Stimulated activated memory B cell treated with anti-CD40 and anti-IgM and Interleukin-4, amounts not matched to agents 10 μg/mL and 1 μg/mL and 100 μg/mL, for 72 hours (primary cell): ENCODE results near the gene TRAPPC3L.

Source experiments
- ATAC-seq: fragments of 150-1000 bp; cut with Tn5 transposase; 2 replicates; pipeline ENCODE4 v1.10.0; 2021
- H3K27ac Mint-ChIP-seq: one replicate; pipeline ENCODE4 v1.8.0; 2022; ENCODE audit warnings: mild to moderate bottlenecking, mixed read lengths
- H3K27me3 Mint-ChIP-seq: one replicate; pipeline ENCODE4 v1.8.0; 2022; ENCODE audit warnings: mixed read lengths
- H3K36me3 Mint-ChIP-seq: one replicate; pipeline ENCODE4 v1.8.0; 2022; ENCODE audit warnings: mixed read lengths
- H3K4me1 Mint-ChIP-seq: one replicate; pipeline ENCODE4 v1.8.0; 2022; ENCODE audit warnings: mixed read lengths
- H3K4me3 Mint-ChIP-seq: one replicate; pipeline ENCODE4 v1.8.0; 2022; ENCODE audit warnings: mild to moderate bottlenecking, moderate library complexity, mixed read lengths
- H3K9me3 Mint-ChIP-seq: one replicate; pipeline ENCODE4 v1.8.0; 2022; ENCODE audit warnings: mixed read lengths

TRAPPC3L gene

DNA sequence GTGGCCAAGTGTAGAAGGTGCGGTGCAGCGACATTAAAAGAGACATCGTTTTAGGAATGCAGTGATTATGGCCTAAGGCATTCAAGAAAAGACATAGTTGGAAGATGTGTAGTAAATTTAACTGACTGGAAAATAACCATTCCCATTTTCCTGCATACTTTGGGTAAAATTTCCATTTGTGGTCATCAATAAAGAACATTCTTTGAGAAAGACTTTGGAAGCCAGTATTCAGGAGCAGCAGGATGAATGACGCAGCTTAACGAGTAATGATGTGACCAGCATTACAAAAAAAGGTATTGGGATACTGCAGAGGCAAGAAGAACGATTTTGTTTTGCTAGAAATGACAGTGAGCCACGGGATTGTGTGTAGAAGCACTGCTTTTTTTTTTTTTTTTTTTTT lies 18.8 kb upstream of the TRAPPC3L start:
- ATAC-seq = no peak
- Mint-ChIP-seq H3K4me3 (no peak overlapping the region), H3K9me3 (no peaks in the 10 kb centered on the region), H3K36me3 (no peaks in the 10 kb centered on the region), H3K4me1 (peaks cover 12% of the 10 kb centered on the region), H3K27ac (no peak overlapping the region), H3K27me3 (peaks cover 17% of the 10 kb centered on the region)

GRCh38 chr6:116563830-116564229 lies 18.3 kb upstream of the TRAPPC3L start:
- peaks cover 8% of the 10 kb centered on the region for H3K4me1 Mint-ChIP-seq
- peaks cover 17% of the 10 kb centered on the region for H3K27me3 Mint-ChIP-seq
- H3K9me3 Mint-ChIP-seq = no peaks in the 10 kb centered on the region
- ATAC-seq = no peak
- H3K4me3 Mint-ChIP-seq = no peak overlapping the region
- no peaks in the 10 kb centered on the region for H3K36me3 Mint-ChIP-seq
- H3K27ac Mint-ChIP-seq = no peak overlapping the region

GRCh38 chr6:116562614-116563013 lies 17.1 kb upstream of the TRAPPC3L start:
- no peak overlapping the region for H3K27ac Mint-ChIP-seq
- no peak for ATAC-seq
- peaks cover 17% of the 10 kb centered on the region for H3K27me3 Mint-ChIP-seq
- no peaks in the 10 kb centered on the region for H3K36me3 Mint-ChIP-seq
- H3K4me1 Mint-ChIP-seq = peaks cover 6% of the 10 kb centered on the region
- H3K9me3 Mint-ChIP-seq = no peaks in the 10 kb centered on the region
- H3K4me3 Mint-ChIP-seq = no peak overlapping the region

- Mint-ChIP-seq H3K4me3 (no peak overlapping the region), H3K27ac (no peak overlapping the region), H3K36me3 (no peaks in the 10 kb centered on the region), H3K27me3 (peaks cover 17% of the 10 kb centered on the region), H3K9me3 (no peaks in the 10 kb centered on the region), H3K4me1 (peaks cover 6% of the 10 kb centered on the region)
- ATAC-seq = no peak
Measured at GRCh38 chr6:116562019-116562403, 16.5 kb upstream of the TRAPPC3L start.

DNA sequence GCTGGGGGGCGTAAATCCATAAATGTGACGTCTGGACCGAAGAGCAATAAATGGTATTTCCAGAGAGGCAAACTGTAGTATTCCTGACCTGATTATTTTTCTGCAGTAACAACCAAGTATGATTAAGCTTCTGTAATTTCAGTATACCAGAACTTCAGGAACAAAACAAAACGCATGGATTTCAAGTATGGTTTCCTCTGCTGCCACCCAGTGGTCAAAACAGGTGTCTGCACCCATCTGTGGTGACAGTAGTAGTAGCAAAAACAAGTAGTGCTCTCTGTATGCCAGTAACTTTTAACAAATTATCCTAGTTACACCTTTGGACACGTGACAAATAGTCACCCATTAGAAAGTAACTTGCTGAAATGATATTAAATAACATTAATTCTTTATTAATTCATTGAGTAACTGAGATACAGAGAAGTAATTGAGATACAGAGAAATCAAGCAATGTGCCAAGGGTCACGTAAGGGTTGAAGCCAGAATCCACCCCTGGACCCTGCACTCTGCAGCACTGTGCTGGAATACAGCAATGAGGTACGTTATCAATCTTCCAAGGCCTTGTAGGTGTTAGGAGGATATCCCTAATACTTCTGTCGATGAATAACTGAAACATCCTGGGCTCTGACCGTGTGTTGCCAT lies 16.0 kb upstream of the TRAPPC3L start:
- Mint-ChIP-seq H3K27ac (no peak overlapping the region), H3K9me3 (no peaks in the 10 kb centered on the region), H3K36me3 (no peaks in the 10 kb centered on the region), H3K27me3 (peaks cover 17% of the 10 kb centered on the region), H3K4me3 (no peak overlapping the region), H3K4me1 (peaks cover 6% of the 10 kb centered on the region)
- no peak for ATAC-seq

- Mint-ChIP-seq H3K9me3 (no peaks in the 10 kb centered on the region), H3K27me3 (peaks cover 17% of the 10 kb centered on the region), H3K36me3 (no peaks in the 10 kb centered on the region), H3K4me1 (peaks cover 6% of the 10 kb centered on the region), H3K27ac (no peak overlapping the region), H3K4me3 (no peak overlapping the region)
- no peak for ATAC-seq
Measured at GRCh38 chr6:116560130-116560529, 14.6 kb upstream of the TRAPPC3L start.

GRCh38 chr6:116557893-116558292 lies 12.4 kb upstream of the TRAPPC3L start:
- Mint-ChIP-seq H3K36me3 (no peaks in the 10 kb centered on the region), H3K9me3 (no peaks in the 10 kb centered on the region), H3K27me3 (no peaks in the 10 kb centered on the region), H3K4me1 (no peaks in the 10 kb centered on the region), H3K4me3 (no peak overlapping the region), H3K27ac (no peak overlapping the region)
- ATAC-seq = no peak

DNA sequence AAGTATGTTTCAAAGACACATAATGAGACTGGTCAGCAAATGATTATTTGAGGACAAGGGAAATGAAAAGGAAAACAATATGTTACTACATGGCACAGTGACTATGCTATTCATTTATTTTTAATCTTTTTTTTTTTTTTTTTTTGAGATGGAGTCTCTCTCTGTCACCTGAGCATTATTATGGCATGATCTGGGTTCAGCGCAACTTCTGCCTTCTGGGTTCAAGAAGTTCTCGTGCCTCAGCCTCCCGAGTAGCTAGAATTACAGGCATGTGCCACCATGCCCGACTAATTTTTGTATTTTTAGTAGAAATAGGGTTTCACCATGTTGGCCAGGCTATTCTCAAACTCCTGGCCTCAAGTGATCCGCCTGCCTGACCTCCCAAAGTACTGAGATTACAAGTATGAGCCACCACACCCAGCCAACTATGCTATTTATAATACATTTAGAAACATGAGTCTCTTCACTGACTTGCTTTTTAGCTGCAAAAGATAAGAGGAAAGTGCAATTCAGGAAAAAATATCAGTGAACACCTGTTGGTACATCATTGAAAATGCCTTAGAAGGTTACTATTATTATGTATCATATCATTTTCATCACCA lies 11.4 kb upstream of the TRAPPC3L start:
- Mint-ChIP-seq H3K27me3 (no peaks in the 10 kb centered on the region), H3K36me3 (no peaks in the 10 kb centered on the region), H3K4me3 (no peak overlapping the region), H3K27ac (no peak overlapping the region), H3K9me3 (no peaks in the 10 kb centered on the region), H3K4me1 (no peaks in the 10 kb centered on the region)
- no peak for ATAC-seq

- Mint-ChIP-seq H3K4me1 (no peaks in the 10 kb centered on the region), H3K9me3 (no peaks in the 10 kb centered on the region), H3K4me3 (no peak overlapping the region), H3K27me3 (peaks cover 4% of the 10 kb centered on the region), H3K36me3 (no peaks in the 10 kb centered on the region), H3K27ac (no peak overlapping the region)
- no peak for ATAC-seq
Measured at GRCh38 chr6:116556065-116556464, 10.6 kb upstream of the TRAPPC3L start.

DNA sequence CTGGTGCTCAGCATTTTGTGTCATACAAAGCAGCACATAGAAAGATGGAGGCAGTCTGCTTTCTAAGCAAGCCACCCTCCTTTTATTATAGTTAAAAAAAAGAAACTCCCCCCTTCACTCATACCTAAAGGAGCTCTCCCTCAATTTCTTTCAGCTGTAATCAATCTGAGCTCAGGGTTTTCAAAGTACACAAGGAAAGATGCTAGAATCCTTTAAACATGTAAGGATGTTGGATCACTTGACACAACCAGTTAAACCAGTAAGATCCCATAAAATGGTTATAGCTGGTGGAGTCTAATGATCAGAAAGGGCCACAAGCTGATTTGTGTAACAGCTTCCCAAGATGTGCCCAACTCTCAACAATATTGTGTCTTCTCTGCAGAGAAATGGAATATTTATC lies 8.0 kb upstream of the TRAPPC3L start, which contains the start of gene CALHM4:
Gene CALHM4, plus strand, starts transcription at position 301 of the 400 bp plus-strand sequence. Its CDS starts 43 bp downstream, at position 344.
- H3K4me1 Mint-ChIP-seq = no peaks in the 10 kb centered on the region
- H3K36me3 Mint-ChIP-seq = no peaks in the 10 kb centered on the region
- H3K4me3 Mint-ChIP-seq = no peak within 1 kb of the TSS
- ATAC-seq = no peak
- no peak within 1 kb of the TSS for H3K27ac Mint-ChIP-seq
- H3K9me3 Mint-ChIP-seq = no peaks in the 10 kb centered on the region
- H3K27me3 Mint-ChIP-seq = peaks cover 10% of the 10 kb centered on the region

DNA sequence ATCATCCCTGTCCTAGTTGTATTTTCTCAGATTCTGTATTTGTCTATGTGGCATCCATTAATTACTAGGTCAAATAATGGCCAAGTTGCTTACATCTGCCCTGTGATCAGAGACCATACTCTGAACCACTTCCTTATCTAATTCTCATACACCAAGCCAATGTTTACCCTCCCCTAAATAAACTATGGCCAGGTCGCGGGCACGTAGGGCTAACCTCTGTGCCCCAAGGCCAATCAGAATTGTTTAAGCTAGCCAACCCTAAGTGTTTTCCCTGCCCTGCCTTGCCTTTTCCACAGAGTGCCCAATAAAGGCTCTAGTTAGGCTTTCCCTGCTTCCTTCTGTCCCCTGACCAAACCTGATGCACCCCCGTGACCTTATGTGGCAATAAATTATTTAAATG lies 5.3 kb upstream of the TRAPPC3L start:
- ATAC-seq = no peak
- Mint-ChIP-seq H3K9me3 (no peaks in the 10 kb centered on the region), H3K36me3 (no peaks in the 10 kb centered on the region), H3K27ac (no peak overlapping the region), H3K27me3 (peaks cover 10% of the 10 kb centered on the region), H3K4me1 (no peaks in the 10 kb centered on the region), H3K4me3 (no peak overlapping the region)

GRCh38 chr6:116547358-116547757 lies 1.9 kb upstream of the TRAPPC3L start:
- H3K4me1 Mint-ChIP-seq = no peaks in the 10 kb centered on the region
- H3K27me3 Mint-ChIP-seq = peaks cover 15% of the 10 kb centered on the region
- H3K27ac Mint-ChIP-seq = no peak overlapping the region
- ATAC-seq = no peak
- H3K9me3 Mint-ChIP-seq = no peaks in the 10 kb centered on the region
- no peak overlapping the region for H3K4me3 Mint-ChIP-seq
- H3K36me3 Mint-ChIP-seq = no peaks in the 10 kb centered on the region

GRCh38 chr6:116543149-116543548 lies 2.3 kb downstream of the TRAPPC3L start:
- Mint-ChIP-seq H3K4me3 (no peak overlapping the region), H3K27ac (no peak overlapping the region), H3K9me3 (no peaks in the 10 kb centered on the region), H3K4me1 (no peaks in the 10 kb centered on the region), H3K27me3 (peaks cover 24% of the 10 kb centered on the region), H3K36me3 (no peaks in the 10 kb centered on the region)
- no peak for ATAC-seq

DNA sequence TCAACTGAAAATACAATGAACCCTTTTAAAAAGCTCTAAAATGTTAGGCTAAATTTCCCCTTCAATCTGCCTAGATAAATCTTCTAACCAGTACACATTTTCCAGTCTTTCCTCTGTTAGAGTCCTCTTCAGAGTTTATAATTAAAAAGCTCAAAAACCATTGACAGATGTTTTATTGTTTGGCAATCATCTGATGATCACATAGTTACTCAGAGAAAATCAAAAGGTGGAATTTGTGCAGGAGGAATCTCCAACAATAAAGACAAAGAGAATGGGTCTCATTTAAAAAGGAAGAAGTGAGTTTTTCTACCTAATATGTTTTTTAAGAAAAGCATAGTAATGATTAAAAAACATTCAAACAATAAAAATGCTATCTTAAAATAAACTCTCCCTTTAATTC lies 3.1 kb downstream of the TRAPPC3L start:
- Mint-ChIP-seq H3K9me3 (no peaks in the 10 kb centered on the region), H3K36me3 (no peaks in the 10 kb centered on the region), H3K27me3 (peaks cover 24% of the 10 kb centered on the region), H3K27ac (no peak overlapping the region), H3K4me1 (no peaks in the 10 kb centered on the region), H3K4me3 (no peak overlapping the region)
- no peak for ATAC-seq

DNA sequence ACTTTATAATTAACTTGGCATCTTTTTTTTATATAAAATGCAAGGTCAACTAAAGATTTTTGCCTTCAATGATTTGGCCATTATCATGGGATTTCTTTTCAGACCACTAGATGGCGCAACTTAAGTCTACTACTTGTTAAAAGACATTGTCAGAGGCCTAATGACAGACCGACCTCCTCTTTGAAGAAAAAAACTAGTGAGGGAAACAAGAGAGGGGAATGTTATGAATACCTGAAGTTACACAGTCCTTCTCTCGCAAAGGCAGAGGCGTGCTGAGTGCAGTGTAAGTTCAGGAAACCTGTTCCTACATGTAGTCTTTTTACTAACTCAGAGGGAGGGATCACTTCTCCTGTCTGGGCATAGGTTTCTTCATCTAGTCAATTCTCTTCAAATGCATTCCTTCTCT lies 9.3 kb downstream of the TRAPPC3L start:
- no peak for ATAC-seq
- Mint-ChIP-seq H3K4me3 (no peak overlapping the region), H3K4me1 (peaks cover 2% of the 10 kb centered on the region), H3K9me3 (no peaks in the 10 kb centered on the region), H3K27me3 (peaks cover 14% of the 10 kb centered on the region), H3K36me3 (no peaks in the 10 kb centered on the region), H3K27ac (no peak overlapping the region)

DNA sequence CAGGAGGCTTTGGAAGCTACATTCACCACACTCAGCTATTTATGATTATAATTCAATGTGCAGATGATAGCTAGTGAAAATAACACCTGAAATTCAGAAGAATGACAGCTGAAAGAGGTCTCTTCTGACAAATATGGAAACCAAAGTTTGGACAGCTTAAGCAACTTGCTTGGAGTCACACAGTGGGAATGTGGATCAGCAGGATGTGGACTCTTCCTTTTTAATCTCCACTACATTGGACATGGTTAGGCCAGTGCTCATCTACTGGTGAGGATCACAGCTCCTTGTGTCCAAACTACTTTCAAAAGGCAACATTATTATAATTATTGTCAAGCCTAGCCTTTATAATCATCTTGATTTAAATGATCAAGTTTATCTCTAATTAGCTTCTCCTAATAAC lies 10.4 kb downstream of the TRAPPC3L start:
- no peaks in the 10 kb centered on the region for H3K9me3 Mint-ChIP-seq
- ATAC-seq = no peak
- H3K27ac Mint-ChIP-seq = no peak overlapping the region
- H3K4me1 Mint-ChIP-seq = peaks cover 6% of the 10 kb centered on the region
- peaks cover 3% of the 10 kb centered on the region for H3K27me3 Mint-ChIP-seq
- no peak overlapping the region for H3K4me3 Mint-ChIP-seq
- no peaks in the 10 kb centered on the region for H3K36me3 Mint-ChIP-seq
